Left cardiac atrium (tissue), 4 donors: ENCODE results near the gene SHOX. TPM values are rescaled to one million over a fixed set of nuclear protein-coding genes. Genes with fewer than 3 reads are reported as not detected.
"Not testable (repeated sequence)": the region's sequence is repeated elsewhere in the genome, so short reads cannot be mapped to it uniquely, and the experiment has no call there.

Experiments used
- ATAC-seq, 2 donors: fragments of 200-7000 bp; cut with Tn5 transposase; one replicate each; pipeline ENCODE4 v1.9.1; 2020; ENCODE audit warnings: mild to moderate bottlenecking in 2 of 2, moderate library complexity in 2 of 2
- DNase-seq: peaks from one replicate; pipeline ENCODE4 v3.0.0-alpha.2; 2020
- intact Hi-C, 2 donors: fragments of 100-400 bp; cut with DNase I; formaldehyde crosslinking; loops; one replicate each; pipeline versions ENCODE4 v1.14.1 to v1.15.1; 2022 to 2023
- total RNA-seq, 2 donors: library from RNA; stranded (reverse); fragmentation: NEBNext Ultra II Directional; extraction: Animal tissue kit (Norgen Biotek cat#: 25700); gene quantifications; one replicate each; pipeline ENCODE4 v1.2.1, GENCODE V29; 2021
- donor health status: DM: no; HTN: yes; CAD: no.
- donor health status: DM: no; HTN: yes; CAD: no; lungs with severe emphysema.
- donor health status: DM: yes; HTN: yes; CAD: no.
- donor health status: Dilated cardiomyopathy.

The SHOX gene
- total RNA-seq, 2 donors from 2014 or later: not detected

GRCh38 chrX:651922-652321 lies 21.3 kb downstream of the SHOX start:
- intact Hi-C loops, ATAC-seq, DNase-seq: not testable (repeated sequence)

- intact Hi-C loops: no loop called here
- ATAC-seq (no peak), DNase-seq (no peak)
Observed at GRCh38 chrX:652341-652741, 21.8 kb downstream of the SHOX start.

- no peak for DNase-seq
- ATAC-seq: no peak
- intact Hi-C loops: no loop called here
Observed at GRCh38 chrX:653306-653705, 22.7 kb downstream of the SHOX start.

GRCh38 chrX:661154-661553 lies 30.6 kb downstream of the SHOX start:
- intact Hi-C loops: no loop called here
- ATAC-seq: no peak

GRCh38 chrX:662126-662525 lies 31.5 kb downstream of the SHOX start:
- intact Hi-C loops: no loop called here
- DNase-seq (no peak), ATAC-seq (no peak)

More at GRCh38 chrX:661154-661553, 30.6 kb downstream of the SHOX start:
- no peak for DNase-seq

- DNase-seq: no peak
Observed at GRCh38 chrX:663841-664240, 33.2 kb downstream of the SHOX start.

GRCh38 chrX:666762-667720 lies 36.5 kb downstream of the SHOX start:
- no peak for ATAC-seq
- intact Hi-C loops: no loop called here
- no peak for DNase-seq

More at GRCh38 chrX:663841-664240, 33.2 kb downstream of the SHOX start:
- intact Hi-C loops: no loop called here
- no peak for ATAC-seq

- DNase-seq (no peak), ATAC-seq (no peak)
- intact Hi-C loops: no loop called here
Observed at GRCh38 chrX:670645-671044, 40.1 kb downstream of the SHOX start.

GRCh38 chrX:672931-673330 lies 42.3 kb downstream of the SHOX start:
- intact Hi-C loops: no loop called here
- ATAC-seq: no peak

GRCh38 chrX:675279-675954 lies 44.8 kb downstream of the SHOX start:
- ATAC-seq: no peak
- no peak for DNase-seq
- intact Hi-C loops: no loop called here

More at GRCh38 chrX:672931-673330, 42.3 kb downstream of the SHOX start:
- DNase-seq: no peak

- ATAC-seq (no peak), DNase-seq (no peak)
- intact Hi-C loops: no loop called here
Observed at GRCh38 chrX:675955-676295, 45.3 kb downstream of the SHOX start.

GRCh38 chrX:677376-677775 lies 46.8 kb downstream of the SHOX start:
- no peak for DNase-seq
- intact Hi-C loops: no loop called here
- ATAC-seq: no peak

GRCh38 chrX:679291-679979 lies 48.8 kb downstream of the SHOX start:
- intact Hi-C loops: no loop called here
- DNase-seq (no peak), ATAC-seq (no peak)

- no peak for ATAC-seq
- DNase-seq: no peak
- intact Hi-C loops: no loop called here
Observed at GRCh38 chrX:680062-680461, 49.5 kb downstream of the SHOX start.

GRCh38 chrX:681989-682388 lies 51.4 kb downstream of the SHOX start:
- intact Hi-C loops: no loop called here
- no peak for ATAC-seq
- DNase-seq: no peak

GRCh38 chrX:682892-683291 lies 52.3 kb downstream of the SHOX start:
- no peak for ATAC-seq

GRCh38 chrX:683576-683975 lies 53.0 kb downstream of the SHOX start:
- ATAC-seq (no peak), DNase-seq (no peak)
- intact Hi-C loops: no loop called here

More at GRCh38 chrX:682892-683291, 52.3 kb downstream of the SHOX start:
- DNase-seq: no peak
- intact Hi-C loops: no loop called here

- no peak for DNase-seq
- intact Hi-C loops: no loop called here
Observed at GRCh38 chrX:685120-686032, 54.8 kb downstream of the SHOX start.

GRCh38 chrX:689983-690382 lies 59.4 kb downstream of the SHOX start:
- no peak for ATAC-seq
- intact Hi-C loops: no loop called here
- no peak for DNase-seq

More at GRCh38 chrX:685120-686032, 54.8 kb downstream of the SHOX start:
- no peak for ATAC-seq
